ENCODE data around the gene DDX39B. TPM values are rescaled to one million over a fixed set of nuclear protein-coding genes. Genes with fewer than 3 reads are reported as not detected.
"Not testable (repeated sequence)": the region's sequence is repeated elsewhere in the genome, so short reads cannot be mapped to it uniquely, and the experiment has no call there.

The DDX39B gene
- total and polyA plus RNA-seq, 9 of the 15 experiments (the other 6 are each of a cell fraction or from before 2014, with no cell fraction given), result 479 to 869 (median 592) TPM

GRCh38 chr6:31590691-31591090 is 48.9 kb upstream of the DDX39B start:
- H3K27ac ChIP-seq (ENCODE audit: extremely low read depth, low read depth, low read length); H3K27me3 ChIP-seq (ENCODE audit: control insufficient read depth in 2 of 2, insufficient read depth in 2 of 2, low read length in 2 of 2); H3K4me2 ChIP-seq (ENCODE audit: insufficient read depth, low read length); H3K79me2 ChIP-seq (ENCODE audit: control insufficient read depth, insufficient read depth, low read length); DNase-seq (ENCODE audit: extremely low read depth in 1 of 4, low spot score in 3 of 4); H3K4me3 ChIP-seq; CTCF ChIA-PET (ENCODE audit: low intra/inter-chr PET ratio); H3K9me1 ChIP-seq (ENCODE audit: control insufficient read depth, insufficient read depth, low read length); H3K9ac ChIP-seq (ENCODE audit: insufficient read depth in 1 of 2, low read depth in 2 of 2, low read length in 2 of 2); BruUV-seq (replicated peaks); ATAC-seq; intact Hi-C loops (cut with micrococcal nuclease); H3K36me3 ChIP-seq (ENCODE audit: control insufficient read depth, insufficient read depth, low read length); H2AFZ ChIP-seq (ENCODE audit: low read depth, low read length); in situ Hi-C loops (cut with MboI); FAIRE-seq; H3K9me3 ChIP-seq (replicated peaks; ENCODE audit: control insufficient read depth, insufficient read depth, low read depth, low read length); H4K20me1 ChIP-seq (replicated peaks; ENCODE audit: control insufficient read depth, insufficient read depth, low read length): not testable (repeated sequence)
- H3K4me1 ChIP-seq (replicated peaks in 1 of 2; ENCODE audit: control insufficient read depth in 2 of 2, insufficient read depth in 2 of 2, low read length in 2 of 2), result peaks cover 28 to 45% of the 10 kb centered on the region in 2 experiments
- POLR2A ChIA-PET, result interaction anchor here (2.4 kb wide), 1 partner anchor 49 kb away, joined by 8 read pairs; the partner anchor contains the start of gene DDX39B
- peak; percentile 90 for TF ChIP-seq ZNF121 (CRISPR knock-in tag; conservative IDR thresholded peaks at IDR 0.05)
- 53% methylated on average over 5 of the region's 5 CpGs for WGBS (ENCODE audit: insufficient coverage, low coverage, missing lambda C conversion rate)

GRCh38 chr6:31588871-31589650 is 47.3 kb upstream of the DDX39B start:
- no peak for FAIRE-seq
- intact Hi-C loops (cut with micrococcal nuclease), result loop anchor here (10.0 kb wide), 1 partner anchor 394 kb away; no protein-coding TSS in a partner anchor
- Histone ChIP-seq H3K9me3 (replicated peaks; ENCODE audit: control insufficient read depth, insufficient read depth, low read depth, low read length) (no peaks in the 10 kb centered on the region), H3K4me3 (no peak overlapping the region), H2AFZ (ENCODE audit: low read depth, low read length) (peak overlapping the region; percentile 77), H3K4me1 (replicated peaks in 1 of 2; ENCODE audit: control insufficient read depth in 2 of 2, insufficient read depth in 2 of 2, low read length in 2 of 2) (peaks cover 28 to 46% of the 10 kb centered on the region in 2 experiments), H3K9ac (ENCODE audit: insufficient read depth in 1 of 2, low read depth in 2 of 2, low read length in 2 of 2) (peak overlapping the region; percentile 23 to 85; a peak in 3 of 4 replicates), H3K79me2 (ENCODE audit: control insufficient read depth, insufficient read depth, low read length) (no peaks in the 10 kb centered on the region), H3K27ac (ENCODE audit: extremely low read depth, low read depth, low read length) (no peak overlapping the region), H3K36me3 (ENCODE audit: control insufficient read depth, insufficient read depth, low read length) (no peaks in the 10 kb centered on the region), H3K9me1 (ENCODE audit: control insufficient read depth, insufficient read depth, low read length) (peaks cover 3% of the 10 kb centered on the region), H3K27me3 (ENCODE audit: control insufficient read depth in 2 of 2, insufficient read depth in 2 of 2, low read length in 2 of 2) (no peaks in the 10 kb centered on the region), H4K20me1 (replicated peaks; ENCODE audit: control insufficient read depth, insufficient read depth, low read length) (no peaks in the 10 kb centered on the region), H3K4me2 (ENCODE audit: insufficient read depth, low read length) (no peak overlapping the region)
- CTCF ChIA-PET (ENCODE audit: low intra/inter-chr PET ratio), result interaction anchor here (0.6 to 0.9 kb wide), 2 partner anchors 10 to 34 kb away, joined by 3 read pairs; no protein-coding TSS in a partner anchor
- peak; percentile 60 for ATAC-seq
- POLR2A ChIA-PET, result interaction anchor here (0.6 to 2.8 kb wide), 8 partner anchors 13 to 616 kb away, joined by 3 to 10 read pairs (median 3); partner anchors contain the start of genes DDX39B, NFKBIL1 and TNF
- in situ Hi-C loops (cut with MboI), result no loop called here
- 30% methylated on average over 9 of the region's 9 CpGs for WGBS (ENCODE audit: insufficient coverage, low coverage, missing lambda C conversion rate)
- no peak for DNase-seq (ENCODE audit: extremely low read depth in 1 of 4, low spot score in 3 of 4)
- BruUV-seq (replicated peaks), result no TSS peak
- TF ChIP-seq ZBTB8A (IDR thresholded peaks at IDR 0.05; ENCODE audit: partially characterized antibody) (no peak), ZBTB34 (CRISPR knock-in tag; IDR thresholded peaks at IDR 0.05) (no peak), ESRRA (IDR thresholded peaks at IDR 0.05; ENCODE audit: borderline replicate concordance, low read depth) (no peak)
